Left renal pelvis (tissue), 4 donors: ENCODE data around the gene PATJ. TPM values are rescaled to one million over a fixed set of nuclear protein-coding genes. Genes with fewer than 3 reads are reported as not detected.

ENCODE experiments used
- DNase-seq, 4 donors: peaks; one replicate each; pipeline ENCODE4 v3.0.0-alpha.2; 2013; ENCODE audit warnings: low read depth in 4 of 4, low spot score in 3 of 4
- polyA plus RNA-seq, 4 donors: library from polyadenylated mRNA; unstranded; fragments of 120-200 nt; gene quantifications; one replicate each; pipeline ENCODE4 v1.2.1, GENCODE V29; 2013; ENCODE audit not compliant: insufficient read length in 4 of 4

The PATJ gene
- polyA plus RNA-seq, 4 donors, result 7.1 to 51.2 (median 45.7) TPM

DNA sequence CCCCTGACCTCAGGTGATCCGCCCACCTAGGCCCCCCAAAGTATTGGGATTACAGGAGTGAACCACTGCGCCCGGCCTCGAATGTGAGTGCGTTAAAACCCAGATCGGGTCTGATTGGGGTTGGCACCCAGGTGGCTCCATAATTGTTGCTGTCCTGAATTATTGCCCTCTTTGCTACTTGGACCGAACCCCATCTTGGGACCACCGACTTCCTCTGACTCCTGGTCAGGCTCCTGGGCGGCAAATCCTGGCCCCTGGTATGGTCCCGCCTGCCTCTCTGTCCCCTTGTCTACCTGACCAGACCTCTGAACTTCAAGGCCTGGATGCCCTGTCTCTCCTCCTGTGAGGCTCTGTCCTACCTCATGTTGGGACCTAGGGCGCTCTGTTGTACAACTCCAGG is 485.2 kb downstream of the PATJ start:
- DNase-seq, result no peak

Other genes with a start within 250 kb of the PATJ start
- gene TM2D1, start 17.3 kb upstream of the PATJ start, polyA plus RNA-seq, result 10 to 100 TPM; 71.9 to 95.1 (median 78.1) TPM